Measurements from ENCODE around the gene TSPAN12.

Gene TSPAN12

DNA sequence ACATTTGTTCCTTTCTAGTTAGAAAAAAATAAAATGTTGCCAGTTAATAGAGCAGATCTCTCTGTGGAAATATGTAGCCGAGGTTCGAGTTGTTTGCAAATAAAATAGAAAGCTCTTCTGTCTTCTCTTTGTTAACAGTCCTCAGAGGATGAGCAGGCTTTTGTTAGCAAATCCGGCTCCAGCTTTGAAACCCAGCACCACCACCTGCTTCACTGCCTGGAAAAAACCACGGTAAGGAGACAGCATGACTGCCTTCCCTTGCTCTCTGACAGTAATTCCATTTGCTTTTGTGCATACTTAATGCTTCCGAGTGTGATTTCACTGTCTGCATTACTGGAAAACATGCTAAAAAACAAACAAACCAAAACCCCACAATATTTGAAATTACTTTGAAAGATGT lies 115.6 kb downstream of the TSPAN12 start:
- DNase-seq (ENCODE audit: low spot score), result no peak

DNA sequence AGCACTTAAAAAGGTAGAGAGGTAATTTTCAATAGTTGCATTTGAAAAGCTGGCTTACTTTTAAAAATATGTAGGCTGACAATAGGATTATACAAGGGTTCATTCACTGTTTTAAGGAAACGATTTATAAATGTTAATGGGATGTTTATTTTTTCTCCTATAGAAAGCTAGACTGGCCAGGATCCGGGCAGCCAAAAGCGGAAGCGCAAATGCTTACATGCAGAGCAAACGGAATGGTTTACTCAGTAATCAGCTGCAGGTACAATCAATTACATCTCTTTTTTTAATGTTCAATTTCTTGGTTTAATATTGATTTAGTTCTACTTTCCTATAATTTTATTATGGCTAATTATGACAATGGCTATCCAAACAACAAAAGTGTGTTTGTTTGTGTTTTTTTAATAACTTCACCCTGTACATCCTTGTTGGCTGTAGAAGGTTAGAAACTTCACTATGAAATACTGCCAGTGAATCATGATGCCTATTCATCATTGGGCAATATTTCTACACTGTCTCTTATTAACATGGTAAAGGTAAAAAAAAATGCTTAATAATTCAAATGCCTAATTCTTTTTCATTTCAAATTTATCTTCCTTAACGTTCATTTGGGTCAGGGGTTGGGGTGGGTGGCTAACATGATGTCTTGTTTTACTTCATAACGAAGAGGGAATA lies 116.4 kb downstream of the TSPAN12 start:
- no peak for DNase-seq (ENCODE audit: low spot score)

DNA sequence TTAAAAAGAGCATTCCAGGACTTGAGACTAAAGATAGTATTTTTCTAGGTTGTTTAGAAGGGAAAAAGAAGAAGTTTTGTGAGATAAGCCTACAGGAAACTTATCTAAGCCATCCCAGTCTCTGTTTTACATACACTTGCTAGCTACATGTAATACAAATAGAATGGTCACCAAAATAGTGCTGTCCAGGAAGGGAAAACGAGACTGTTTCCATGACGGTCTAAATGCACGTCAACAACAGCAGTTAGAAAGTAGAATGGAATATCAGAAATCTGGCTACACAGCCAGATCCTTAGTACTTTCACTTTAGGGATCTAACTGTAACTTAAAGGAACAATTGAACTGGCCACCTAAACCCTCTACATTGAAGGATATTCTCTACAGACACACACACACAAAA lies 117.6 kb downstream of the TSPAN12 start:
- DNase-seq (ENCODE audit: low spot score), result no peak

DNA sequence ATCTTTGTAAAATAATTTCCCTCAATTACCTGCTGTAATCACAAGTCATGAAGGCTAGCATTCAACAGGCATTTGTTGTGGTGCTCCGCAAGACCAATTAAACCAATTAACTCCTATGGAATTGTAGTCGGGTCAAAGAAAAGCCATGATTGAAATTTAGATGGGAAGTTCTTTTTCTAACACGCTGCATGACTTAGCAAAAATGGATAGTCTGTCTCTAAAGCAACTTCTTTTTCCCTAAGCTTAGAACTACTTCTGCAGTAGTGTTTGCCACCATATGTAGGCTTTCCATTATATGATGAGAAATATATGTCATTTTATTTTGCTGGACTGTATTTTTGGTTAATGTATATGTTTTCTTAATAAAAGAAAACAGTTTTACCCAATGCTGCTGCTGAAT lies 119.1 kb downstream of the TSPAN12 start:
- DNase-seq (ENCODE audit: low spot score), result no peak
